ELF-1 (cell line): ENCODE measurements around the gene GAREM1.
"Not testable (repeated sequence)": the region's sequence is repeated elsewhere in the genome, so short reads cannot be mapped to it uniquely, and the experiment has no call there.

Source experiments
- DNase-seq: peaks from one replicate; pipeline ENCODE4 v3.0.0-alpha.2; 2016; ENCODE audit warnings: low read depth, low spot score

The GAREM1 gene

GRCh38 chr18:32371384-32371783, 99.3 kb downstream of the GAREM1 start:
- DNase-seq, result no peak

GRCh38 chr18:32368991-32369390, 101.7 kb downstream of the GAREM1 start:
- no peak for DNase-seq

GRCh38 chr18:32368170-32368569, 102.5 kb downstream of the GAREM1 start:
- DNase-seq, result no peak

- no peak for DNase-seq
These were observed 103.8 kb downstream of the GAREM1 start for GRCh38 chr18:32366586-32367538.

GRCh38 chr18:32362484-32362883, 108.2 kb downstream of the GAREM1 start:
- no peak for DNase-seq

- DNase-seq, result no peak
These were observed 109.9 kb downstream of the GAREM1 start for GRCh38 chr18:32360682-32361345.

GRCh38 chr18:32358529-32358928, 112.2 kb downstream of the GAREM1 start:
- no peak for DNase-seq

GRCh38 chr18:32358075-32358474, 112.6 kb downstream of the GAREM1 start:
- DNase-seq, result peak; percentile 25

- no peak for DNase-seq
These were observed 114.8 kb downstream of the GAREM1 start for GRCh38 chr18:32355896-32356295.

- DNase-seq, result peak; percentile 37
These were observed 116.2 kb downstream of the GAREM1 start for GRCh38 chr18:32354518-32354917.

- no peak for DNase-seq
These were observed 117.4 kb downstream of the GAREM1 start for GRCh38 chr18:32353257-32353656.

GRCh38 chr18:32351032-32351431, 119.7 kb downstream of the GAREM1 start:
- no peak for DNase-seq

- peak; percentile 18 for DNase-seq
These were observed 120.8 kb downstream of the GAREM1 start for GRCh38 chr18:32349728-32350395.

- DNase-seq, result peak; percentile 25
These were observed 124.0 kb downstream of the GAREM1 start for GRCh38 chr18:32346671-32347070.

GRCh38 chr18:32343634-32344033, 127.0 kb downstream of the GAREM1 start:
- DNase-seq, result no peak

- not testable (repeated sequence) for DNase-seq
These were observed 129.6 kb downstream of the GAREM1 start for GRCh38 chr18:32341112-32341511.

GRCh38 chr18:32339045-32339444, 131.6 kb downstream of the GAREM1 start:
- no peak for DNase-seq

GRCh38 chr18:32337821-32338220, 132.9 kb downstream of the GAREM1 start:
- DNase-seq, result no peak

GRCh38 chr18:32337347-32337746, 133.3 kb downstream of the GAREM1 start:
- DNase-seq, result no peak

- DNase-seq, result no peak
These were observed 135.5 kb downstream of the GAREM1 start for GRCh38 chr18:32335228-32335627.

- no peak for DNase-seq
These were observed 136.9 kb downstream of the GAREM1 start for GRCh38 chr18:32333781-32334180.

- no peak for DNase-seq
These were observed 138.0 kb downstream of the GAREM1 start for GRCh38 chr18:32332708-32333107.
